Pancreas (tissue), 10 donors: ENCODE results near the gene DSCAM. TPM values are rescaled to one million over a fixed set of nuclear protein-coding genes. Genes with fewer than 3 reads are reported as not detected.
A peak's percentile ranks its signal among the peaks of the same experiment; 100 is the strongest.

Experiments used
- ATAC-seq, 4 donors: fragments of 200-7000 bp; cut with Tn5 transposase; one replicate each; pipeline versions ENCODE4 v1.8.0 to v1.9.1; 2020; ENCODE audit warnings: mild to moderate bottlenecking in 4 of 4, moderate library complexity in 4 of 4
- DNase-seq, 6 donors: peaks; one replicate each; pipeline ENCODE4 v3.0.0-alpha.2; 2020
- FAIRE-seq: peaks from 2 replicates; lab custom pipeline; 2012; peaks lifted over from hg19 to GRCh38; lab: Jason Lieb, UNC
- H3K27ac ChIP-seq, 4 donors: fragments of 200-600 bp; sonication (generic); 1 replicate in 3 of 4; 2 replicates in 1 of 4; pipeline versions ENCODE4 v1.5.0 to v1.8.0; 2020
- H3K27me3 ChIP-seq, 4 donors: fragments of 200-600 bp; one replicate each; pipeline ENCODE4 v1.8.0; 2021
- H3K36me3 ChIP-seq, 3 donors: fragments of 200-600 bp; sonication (generic) in 1 of 3; one replicate each; pipeline versions ENCODE4 v1.5.0 to v1.8.0; 2020 to 2021
- H3K4me1 ChIP-seq, 3 donors: fragments of 200-600 bp; one replicate each; pipeline ENCODE4 v1.8.0; 2021
- H3K4me3 ChIP-seq, 4 donors: fragments of 200-600 bp; sonication (generic) in 2 of 4; one replicate each; pipeline versions ENCODE4 v1.5.0 to v1.8.0; 2020 to 2021
- H3K9me3 ChIP-seq, 4 donors: fragments of 200-600 bp; one replicate each; pipeline ENCODE4 v1.8.0; 2021
- CTCF ChIP-seq, 4 donors: fragments of 200-600 bp; sonication (generic) in 3 of 4; IDR thresholded peaks; one replicate each; pipeline versions ENCODE4 v1.5.0 to v1.8.0; 2021; ENCODE audit warnings: antibody characterized with exemption in 4 of 4
- WGBS, 2 donors: extraction: QIAGEN DNeasy Blood & Tissue Kit; methylation state at CpG; one replicate each; pipeline ENCODE4 v1.1.7; 2013; 5-methylcytosine and 5-hydroxymethylcytosine counted together
- intact Hi-C, 3 donors: fragments of 100-400 bp; cut with DNase I; formaldehyde crosslinking; loops; one replicate each; pipeline versions ENCODE4 v1.11.1 to v1.14.2; 2022
- polyA plus RNA-seq, 2 donors: library from polyadenylated mRNA; stranded (reverse); fragments of 200-250 nt; gene quantifications; one replicate each; pipeline ENCODE4 v1.2.3, GENCODE V29; 2013
- total RNA-seq, 6 donors: library from RNA; stranded (reverse); fragmentation: NEBNext Ultra II Directional in 4 of 6; extraction: Animal tissue kit (Norgen Biotek cat#: 25700) in 4 of 6; gene quantifications; one replicate each; pipeline versions ENCODE4 v1.2.1 to v1.2.4, GENCODE V29; 2021 to 2023
- donor health status: healthy with polysubstance abuse.
- donor health status: DM: no; HTN: no; CAD: no; lungs with moderate emphysema.
- donor health status: DM: no; HTN: no; CAD: no.
- donor health status: control.
- donor health status: control.
- donor health status: Bipolar disorder and iron deficiency.
- donor health status: DM: yes; HTN: yes; CAD: no.
- donor health status: DM: no; HTN: no; CAD: no.
- donor health status: DM: no; HTN: no; CAD: no.
- donor health status: DM: yes; HTN: yes; CAD: no.

The DSCAM gene
- total and polyA plus RNA-seq, 8 donors, result 0.05 to 0.77 (median 0.14) TPM

GRCh38 chr21:40696246-40696645, 150.7 kb downstream of the DSCAM start:
- Histone ChIP-seq H3K9me3 (no peaks in the 10 kb centered on the region), H3K4me3 (no peak overlapping the region), H3K36me3 (no peaks in the 10 kb centered on the region), H3K27me3 (no peaks in the 10 kb centered on the region), H3K4me1 (no peaks in the 10 kb centered on the region), H3K27ac (no peak overlapping the region)
- FAIRE-seq, result no peak
- 73 to 75% methylated on average over 6 of the region's 6 CpGs for WGBS, 2 donors
- ATAC-seq, result no peak
- DNase-seq, result no peak
- intact Hi-C loops, result no loop called here
- TF ChIP-seq CTCF (IDR thresholded peaks at IDR 0.05), result no peak

- DNase-seq (no peak), FAIRE-seq (no peak), ATAC-seq (peak in 1 of 4 donors; percentile 37)
- H3K9me3 ChIP-seq, result no peaks in the 10 kb centered on the region
- intact Hi-C loops, result no loop called here
- no peak for TF ChIP-seq CTCF (IDR thresholded peaks at IDR 0.05)
- H3K4me3 ChIP-seq, result no peak overlapping the region
- WGBS, 2 donors, result 50 to 54% methylated on average over 4 of the region's 4 CpGs
- H3K27me3 ChIP-seq, result no peaks in the 10 kb centered on the region
- no peaks in the 10 kb centered on the region for H3K4me1 ChIP-seq
- no peaks in the 10 kb centered on the region for H3K36me3 ChIP-seq
- no peak overlapping the region for H3K27ac ChIP-seq
Measured at GRCh38 chr21:40689840-40690360, 157.1 kb downstream of the DSCAM start.

- WGBS, 2 donors, result 85 to 87% methylated on average over 4 of the region's 4 CpGs
- H3K36me3 ChIP-seq, result no peaks in the 10 kb centered on the region
- intact Hi-C loops, result no loop called here
- no peak overlapping the region for H3K27ac ChIP-seq
- no peaks in the 10 kb centered on the region for H3K27me3 ChIP-seq
- DNase-seq (no peak), FAIRE-seq (no peak), ATAC-seq (no peak)
- TF ChIP-seq CTCF (IDR thresholded peaks at IDR 0.05), result no peak
- H3K9me3 ChIP-seq, result no peaks in the 10 kb centered on the region
- no peak overlapping the region for H3K4me3 ChIP-seq
- H3K4me1 ChIP-seq, result no peaks in the 10 kb centered on the region
Measured at GRCh38 chr21:40689217-40689616, 157.7 kb downstream of the DSCAM start.

- no peak for TF ChIP-seq CTCF (IDR thresholded peaks at IDR 0.05)
- DNase-seq (no peak), FAIRE-seq (no peak), ATAC-seq (no peak)
- WGBS, 2 donors, result 60 to 66% methylated on average over 5 of the region's 5 CpGs
- Histone ChIP-seq H3K4me3 (no peak overlapping the region), H3K36me3 (no peaks in the 10 kb centered on the region), H3K27ac (no peak overlapping the region), H3K4me1 (no peaks in the 10 kb centered on the region), H3K9me3 (no peaks in the 10 kb centered on the region), H3K27me3 (no peaks in the 10 kb centered on the region)
- intact Hi-C loops, result no loop called here
Measured at GRCh38 chr21:40688106-40688864, 158.7 kb downstream of the DSCAM start.

GRCh38 chr21:40687625-40688024, 159.3 kb downstream of the DSCAM start:
- intact Hi-C loops, result no loop called here

More at GRCh38 chr21:40687625-40688024, 159.3 kb downstream of the DSCAM start:
- no peaks in the 10 kb centered on the region for H3K9me3 ChIP-seq
- FAIRE-seq, result no peak
- no peak for TF ChIP-seq CTCF (IDR thresholded peaks at IDR 0.05)
- H3K4me3 ChIP-seq, result no peak overlapping the region
- no peaks in the 10 kb centered on the region for H3K36me3 ChIP-seq
- no peak for DNase-seq
- no peaks in the 10 kb centered on the region for H3K4me1 ChIP-seq
- no peak overlapping the region for H3K27ac ChIP-seq
- no peak for ATAC-seq
- no peaks in the 10 kb centered on the region for H3K27me3 ChIP-seq
- WGBS, 2 donors, result 67 to 77% methylated on average over 4 of the region's 4 CpGs
